IMR-90 (cell line): ENCODE results near the gene RBKS. TPM values are rescaled to one million over a fixed set of nuclear protein-coding genes. Genes with fewer than 3 reads are reported as not detected.

Experiments
- ATAC-seq: fragments of 200-7000 bp; cut with Tn5 transposase; 2 replicates; pipeline ENCODE4 v1.9.1; 2020; ENCODE audit warnings: low read depth, mild to moderate bottlenecking, moderate library complexity
- BruUV-seq: library from RNA; stranded (reverse); fragments of 400-500 nt; replicated peaks from 2 replicates; lab custom pipeline; 2021; lab: Mats Ljungman, UMichigan
- CTCF ChIA-PET: fragments of 300-600 bp; formaldehyde crosslinking; extraction: SDS; loops from one replicate; lab custom pipeline; 2021; ENCODE audit warnings: antibody characterized with exemption; lab: Yijun Ruan, JAX
- POLR2A ChIA-PET: fragments of 300-600 bp; sonication (Branson Sonifier 250); formaldehyde crosslinking; loops from one replicate; lab custom pipeline; 2022; ENCODE audit warnings: antibody characterized with exemption; ENCODE audit not compliant: unreplicated experiment; lab: Charles Lee
- DNase-seq: peaks from one replicate; pipeline ENCODE4 v3.0.0; 2013
- H2AFZ ChIP-seq: replicated peaks from 2 replicates; pipeline ENCODE3; 2013; ENCODE audit warnings: low read length, mild to moderate bottlenecking; ENCODE audit not compliant: poor library complexity
- H2AK5ac ChIP-seq: 2 replicates; pipeline ENCODE4 v1.6.1; 2013; ENCODE audit warnings: low read depth, low read length, inconsistent platforms
- H2AK9ac ChIP-seq: replicated peaks from 2 replicates; pipeline ENCODE3; 2013; ENCODE audit warnings: mild to moderate bottlenecking, low read depth, low read length, moderate library complexity; ENCODE audit not compliant: poor library complexity
- H2BK120ac ChIP-seq: 2 replicates; pipeline ENCODE4 v1.6.1; 2013; ENCODE audit warnings: low read depth, low read length, inconsistent platforms
- H2BK15ac ChIP-seq: 3 replicates; pipeline ENCODE4 v1.6.1; 2013; ENCODE audit warnings: low read depth, low read length, inconsistent platforms
- H2BK20ac ChIP-seq: 2 replicates; pipeline ENCODE4 v1.6.1; 2013; ENCODE audit warnings: low read depth, mild to moderate bottlenecking, inconsistent platforms, low read length, moderate library complexity
- H2BK5ac ChIP-seq: 2 replicates; pipeline ENCODE4 v1.6.1; 2013; ENCODE audit warnings: mild to moderate bottlenecking, low read depth, low read length, inconsistent platforms; ENCODE audit not compliant: poor library complexity, severe bottlenecking
- H3K14ac ChIP-seq: replicated peaks from 2 replicates; pipeline ENCODE4 v1.6.1; 2013; ENCODE audit warnings: low read depth, low read length, inconsistent platforms
- H3K18ac ChIP-seq: 2 replicates; pipeline ENCODE4 v1.6.1; 2013; ENCODE audit warnings: low read depth, low read length, control low read depth
- H3K23ac ChIP-seq: 2 replicates; pipeline ENCODE4 v1.6.1; 2013; ENCODE audit warnings: low read depth, low read length, inconsistent platforms
- H3K27ac ChIP-seq: 2 replicates; pipeline ENCODE4 v1.5.1; 2013; ENCODE audit warnings: mild to moderate bottlenecking, control low read depth, low read length; ENCODE audit not compliant: insufficient read depth
- H3K27me3 ChIP-seq: 2 replicates; pipeline ENCODE4 v1.6.1; 2013; ENCODE audit warnings: low read length; ENCODE audit not compliant: control insufficient read depth, insufficient read depth
- H3K36me3 ChIP-seq: 2 replicates; pipeline ENCODE4 v1.6.1; 2013; ENCODE audit warnings: low read length, mixed read lengths; ENCODE audit not compliant: control insufficient read depth, insufficient read depth
- H3K4ac ChIP-seq: 2 replicates; pipeline ENCODE4 v1.6.1; 2013; ENCODE audit warnings: low read depth, low read length, inconsistent platforms
- H3K4me1 ChIP-seq: 2 replicates; pipeline ENCODE4 v1.6.1; 2013; ENCODE audit warnings: low read length, mixed read lengths; ENCODE audit not compliant: control insufficient read depth, insufficient read depth
- H3K4me2 ChIP-seq: 2 replicates; pipeline ENCODE4 v1.6.1; 2013; ENCODE audit warnings: low read depth, mild to moderate bottlenecking, control low read depth, low read length, moderate library complexity
- H3K4me3 ChIP-seq: 2 replicates; pipeline ENCODE4 v1.5.1; 2013; ENCODE audit warnings: low read depth, mild to moderate bottlenecking, control low read depth, low read length, moderate library complexity; ENCODE audit not compliant: insufficient read depth
- H3K56ac ChIP-seq: 2 replicates; pipeline ENCODE4 v1.6.1; 2013; ENCODE audit warnings: low read length, inconsistent platforms; ENCODE audit not compliant: insufficient read depth; ENCODE audit errors: extremely low read depth
- H3K79me1 ChIP-seq, 2 experiments: 2 replicates each; pipeline ENCODE4 v1.6.1; 2013; ENCODE audit warnings: low read length in 2 of 2, inconsistent platforms in 1 of 2, low read depth in 1 of 2
- H3K9ac ChIP-seq: 2 replicates; pipeline ENCODE4 v1.6.1; 2013; ENCODE audit warnings: low read depth, low read length, control low read depth
- H3K9me1 ChIP-seq: 2 replicates; pipeline ENCODE4 v1.6.1; 2013; ENCODE audit warnings: low read length, inconsistent platforms; ENCODE audit not compliant: insufficient read depth
- H3K9me3 ChIP-seq: 2 replicates; pipeline ENCODE4 v1.6.1; 2013; ENCODE audit warnings: low read length; ENCODE audit not compliant: control insufficient read depth, insufficient read depth
- H4K20me1 ChIP-seq: 2 replicates; pipeline ENCODE4 v1.6.1; 2013; ENCODE audit warnings: low read length, inconsistent platforms; ENCODE audit not compliant: insufficient read depth
- H4K5ac ChIP-seq: 2 replicates; pipeline ENCODE4 v1.6.1; 2013; ENCODE audit warnings: mild to moderate bottlenecking, low read depth, low read length, control low read depth
- H4K8ac ChIP-seq, 2 experiments: 2 replicates each; pipeline ENCODE4 v1.6.1; 2013; ENCODE audit warnings: low read depth in 2 of 2, low read length in 2 of 2, control low read depth in 1 of 2, inconsistent platforms in 1 of 2
- H4K91ac ChIP-seq: 2 replicates; pipeline ENCODE4 v1.6.1; 2013; ENCODE audit warnings: low read depth, low read length, inconsistent platforms; ENCODE audit not compliant: insufficient read depth
- ELK1 ChIP-seq: fragments of 150-350 bp; IDR thresholded peaks from 2 replicates; pipeline ENCODE4 v1.6.1; 2016; ENCODE audit warnings: low read depth, mild to moderate bottlenecking, low read length, moderate library complexity, borderline replicate concordance
- FOS ChIP-seq: fragments of 150-350 bp; IDR thresholded peaks from 2 replicates; pipeline ENCODE4 v1.6.1; 2016; ENCODE audit warnings: low read depth, low read length
- MAFK ChIP-seq: IDR thresholded peaks from 2 replicates; pipeline ENCODE4 v1.6.1; 2012; ENCODE audit warnings: low read depth, low read length, improper control_type of control experiment
- MAZ ChIP-seq: IDR thresholded peaks from 2 replicates; pipeline ENCODE4 v1.6.1; 2012; ENCODE audit warnings: low read depth, mild to moderate bottlenecking, low read length, improper control_type of control experiment, moderate library complexity, borderline replicate concordance
- POLR2A ChIP-seq: IDR thresholded peaks from 2 replicates; pipeline ENCODE4 v1.6.1; 2012; ENCODE audit warnings: mild to moderate bottlenecking, low read depth, low read length
- RAD21 ChIP-seq: IDR thresholded peaks from 2 replicates; pipeline ENCODE4 v1.6.1; 2012; ENCODE audit warnings: low read length, improper control_type of control experiment
- RFX5 ChIP-seq: IDR thresholded peaks from 2 replicates; pipeline ENCODE4 v1.8.0; 2012; ENCODE audit warnings: low read depth, mild to moderate bottlenecking, low read length, moderate library complexity
- USF2 ChIP-seq: fragments of 150-350 bp; IDR thresholded peaks from 2 replicates; pipeline ENCODE4 v1.6.1; 2017; ENCODE audit warnings: mild to moderate bottlenecking, antibody characterized with exemption, low read length, low read depth
- WGBS, 2 experiments: methylation state at CpG; one replicate each; pipeline versions ENCODE4 v1.1.5 to v1.1.7; 2013; ENCODE audit warnings: missing lambda C conversion rate in 2 of 2; ENCODE audit not compliant: insufficient read length in 1 of 2; ENCODE audit errors: extremely low coverage in 2 of 2; 5-methylcytosine and 5-hydroxymethylcytosine counted together
- dilution Hi-C: fragments of 300-500 bp; cut with HindIII; formaldehyde crosslinking; loops from one replicate; pipeline ENCODE4 v1.14.3; 2018; ENCODE audit warnings: low sequenced_read_pairs; ENCODE audit not compliant: unreplicated experiment
- in situ Hi-C: fragments of 300-500 bp; cut with MboI; formaldehyde crosslinking; loops from 3 replicates; pipeline ENCODE4 v1.14.3; 2019; ENCODE audit warnings: low sequenced_read_pairs, inconsistent platforms, mixed read lengths
- intact Hi-C: fragments of 100-400 bp; cut with micrococcal nuclease; formaldehyde crosslinking; loops from 2 replicates; pipeline ENCODE4 v1.10.0; 2022
- polyA plus RNA-seq, 3 experiments: library from polyadenylated mRNA; depleted of rRNA; stranded (reverse); fragments of >200 nt; gene quantifications; 2 replicates each; pipeline ENCODE4 v1.2.3, GENCODE V29; 2012; ENCODE audit warnings: low replicate concordance in 1 of 3
- total RNA-seq: library from RNA; depleted of rRNA; stranded (reverse); fragments of >200 nt; gene quantifications from 2 replicates; pipeline ENCODE4 v1.2.3, GENCODE V29; 2012

Gene RBKS
- total and polyA plus RNA-seq, 2 of the 4 experiments (the other 2 are of a cell fraction), result 1.1 to 1.4 TPM

- ATAC-seq (no peak), DNase-seq (no peak)
- no peak for TF ChIP-seq ELK1
- no peak for TF ChIP-seq MAZ
- TF ChIP-seq POLR2A, result no peak
- no peak for TF ChIP-seq USF2
- TF ChIP-seq FOS, result no peak
- TF ChIP-seq MAFK, result no peak
- no peak for TF ChIP-seq RFX5
- no peak for TF ChIP-seq RAD21
- H4K8ac ChIP-seq, result no peak overlapping the region
- BruUV-seq, result no TSS peak
- no peak overlapping the region for H4K91ac ChIP-seq
- H3K18ac ChIP-seq, result no peak overlapping the region
- H2BK20ac ChIP-seq, result no peak overlapping the region
- dilution Hi-C loops (no loop called here), in situ Hi-C loops (no loop called here), intact Hi-C loops (no loop called here)
- H3K9me3 ChIP-seq, result no peaks in the 10 kb centered on the region
- H3K9ac ChIP-seq, result no peak overlapping the region
- no peak overlapping the region for H3K23ac ChIP-seq
- H3K4me2 ChIP-seq, result no peak overlapping the region
- H3K36me3 ChIP-seq, result no peaks in the 10 kb centered on the region
- H2BK15ac ChIP-seq, result no peak overlapping the region
- H4K5ac ChIP-seq, result no peak overlapping the region
- H3K56ac ChIP-seq, result no peak overlapping the region
- ChIA-PET CTCF (no interaction called here), POLR2A (no interaction called here)
- no peak overlapping the region for H3K4ac ChIP-seq
- no peak overlapping the region for H3K4me3 ChIP-seq
- no peak overlapping the region for H2AK5ac ChIP-seq
- no peaks in the 10 kb centered on the region for H4K20me1 ChIP-seq
- H3K79me1 ChIP-seq, result no peaks in the 10 kb centered on the region
- no peaks in the 10 kb centered on the region for H3K9me1 ChIP-seq
- no peaks in the 10 kb centered on the region for H3K4me1 ChIP-seq
- no peak overlapping the region for H3K14ac ChIP-seq
- H2BK5ac ChIP-seq, result no peak overlapping the region
- no peak overlapping the region for H2AFZ ChIP-seq
- H3K27me3 ChIP-seq, result no peaks in the 10 kb centered on the region
- H3K27ac ChIP-seq, result no peak overlapping the region
- H2AK9ac ChIP-seq, result no peak overlapping the region
- WGBS, 2 experiments, result no CpG with 5 or more reads among the region's 1 CpG
- no peak overlapping the region for H2BK120ac ChIP-seq
These were observed 17.1 kb downstream of the RBKS start for GRCh38 chr2:27873091-27873490.
